ENCODE results near the gene MAP2K3. TPM values are rescaled to one million over a fixed set of nuclear protein-coding genes. Genes with fewer than 3 reads are reported as not detected.
A peak's percentile ranks its signal among the peaks of the same experiment; 100 is the strongest.

MAP2K3 gene
- total and polyA plus RNA-seq, 8 donors: 22.6 to 101 (median 40.9) TPM

- WGBS, 5 donors: 36 to 65% (median 45%) methylated on average over 5 of the region's 5 CpGs
- Histone ChIP-seq H3K36me3 (no peaks in the 10 kb centered on the region), H3K27me3 (no peaks in the 10 kb centered on the region), H3K4me1 (peaks cover 32 to 66% (median 60%) of the 10 kb centered on the region in 4 donors), H3K27ac (peak overlapping the region in 4 of 5 donors; percentile 93 to 98 (median 98)), H3K9me3 (no peaks in the 10 kb centered on the region), H3K4me3 (no peak overlapping the region)
- peak in 1 of 2 donors; percentile 36 for DNase-seq
- TF ChIP-seq POLR2AphosphoS5 (IDR thresholded peaks at IDR 0.05): peak in 2 of 3 donors; percentile 53 to 72
- TF ChIP-seq CTCF (IDR thresholded peaks at IDR 0.05): no peak
- intact Hi-C loops (cut with DNase I; ENCODE audit: low total_unique reads): no loop called here
These were observed 2.3 kb upstream of the MAP2K3 start for GRCh38 chr17:21282231-21282630.

- TF ChIP-seq EP300 (IDR thresholded peaks at IDR 0.05): no peak
- TF ChIP-seq CTCF (IDR thresholded peaks at IDR 0.05): no peak
- no peak for TF ChIP-seq POLR2AphosphoS5 (IDR thresholded peaks at IDR 0.05)
- no peak for TF ChIP-seq POLR2A (IDR thresholded peaks at IDR 0.05)
- intact Hi-C loops (cut with DNase I; ENCODE audit: low total_unique reads): no loop called here
- Histone ChIP-seq H3K27ac (peak overlapping the region in 4 of 5 donors; percentile 93 to 98 (median 98)), H3K9me3 (no peaks in the 10 kb centered on the region), H3K4me1 (peaks cover 37 to 72% (median 65%) of the 10 kb centered on the region in 4 donors), H3K4me3 (no peak overlapping the region), H3K36me3 (no peaks in the 10 kb centered on the region), H3K27me3 (no peaks in the 10 kb centered on the region)
- DNase-seq: peak in 1 of 2 donors; percentile 9
- WGBS, 5 donors: 80 to 88% (median 82%) methylated on average over 4 to 5 of the region's 5 CpGs
These were observed 1.7 kb upstream of the MAP2K3 start for GRCh38 chr17:21282850-21283249.

GRCh38 chr17:21283482-21284318 lies 811 bp upstream of the MAP2K3 start:
- peaks cover 39 to 74% (median 68%) of the 10 kb centered on the region in 4 donors for H3K4me1 ChIP-seq
- WGBS, 5 donors: 14 to 17% (median 15%) methylated on average over 42 to 49 of the region's 49 CpGs
- H3K27ac ChIP-seq: peak overlapping the region; percentile 37 to 98 (median 98)
- H3K27me3 ChIP-seq: no peaks in the 10 kb centered on the region
- peak; percentile 52 to 64 for DNase-seq
- H3K9me3 ChIP-seq: no peaks in the 10 kb centered on the region
- peak overlapping the region; percentile 82 to 96 (median 82) for H3K4me3 ChIP-seq
- intact Hi-C loops (cut with DNase I; ENCODE audit: low total_unique reads): no loop called here
- no peaks in the 10 kb centered on the region for H3K36me3 ChIP-seq
- peak in 1 of 3 donors; percentile 60 for TF ChIP-seq POLR2AphosphoS5 (IDR thresholded peaks at IDR 0.05)
- no peak for TF ChIP-seq EP300 (IDR thresholded peaks at IDR 0.05)

- intact Hi-C loops (cut with DNase I; ENCODE audit: low total_unique reads): no loop called here
- 1 to 4% (median 1%) methylated on average over 16 of the region's 16 CpGs for WGBS, 5 donors
- Histone ChIP-seq H3K4me1 (peaks cover 49 to 74% (median 69%) of the 10 kb centered on the region in 4 donors), H3K36me3 (no peaks in the 10 kb centered on the region), H3K27ac (peak overlapping the region; percentile 93 to 98 (median 98)), H3K4me3 (peak overlapping the region; percentile 82 to 96 (median 82)), H3K9me3 (no peaks in the 10 kb centered on the region), H3K27me3 (no peaks in the 10 kb centered on the region)
- peak; percentile 60 to 61 for DNase-seq
- TF ChIP-seq POLR2A (IDR thresholded peaks at IDR 0.05) (no peak), POLR2AphosphoS5 (IDR thresholded peaks at IDR 0.05) (peak in 1 of 3 donors; percentile 26)
These were observed 904 bp downstream of the MAP2K3 start for GRCh38 chr17:21285164-21286065.

Measured in stomach (tissue), 9 donors.